Measurements from ENCODE around the gene CFAP54. TPM values are rescaled to one million over a fixed set of nuclear protein-coding genes. Genes with fewer than 3 reads are reported as not detected.
"Not testable (repeated sequence)": the region's sequence is repeated elsewhere in the genome, so short reads cannot be mapped to it uniquely, and the experiment has no call there.

CFAP54 gene
- total RNA-seq, 1 experiment from 2014 or later, result 0.51 TPM

DNA sequence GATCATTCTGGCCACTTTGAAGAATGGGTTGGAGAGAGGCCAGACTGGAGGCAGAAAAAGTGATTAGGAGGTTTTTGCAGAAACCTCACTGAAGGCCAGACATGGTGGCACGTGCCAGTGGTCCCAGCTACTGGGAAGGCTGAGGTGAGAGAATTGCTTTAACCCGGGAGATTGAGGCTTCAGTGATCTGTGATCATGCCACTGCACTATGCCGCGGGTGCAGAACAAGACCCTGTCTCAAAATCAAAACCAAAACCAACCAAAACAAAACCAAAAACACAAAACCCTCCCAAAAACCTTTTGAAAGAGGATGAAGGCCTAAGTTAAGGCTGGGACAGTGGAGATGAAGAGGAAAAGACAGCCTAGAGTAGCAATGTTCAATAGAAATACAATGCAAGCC lies 15.2 kb upstream of the CFAP54 start:
- DNase-seq (ENCODE audit: low read depth), result no peak

DNA sequence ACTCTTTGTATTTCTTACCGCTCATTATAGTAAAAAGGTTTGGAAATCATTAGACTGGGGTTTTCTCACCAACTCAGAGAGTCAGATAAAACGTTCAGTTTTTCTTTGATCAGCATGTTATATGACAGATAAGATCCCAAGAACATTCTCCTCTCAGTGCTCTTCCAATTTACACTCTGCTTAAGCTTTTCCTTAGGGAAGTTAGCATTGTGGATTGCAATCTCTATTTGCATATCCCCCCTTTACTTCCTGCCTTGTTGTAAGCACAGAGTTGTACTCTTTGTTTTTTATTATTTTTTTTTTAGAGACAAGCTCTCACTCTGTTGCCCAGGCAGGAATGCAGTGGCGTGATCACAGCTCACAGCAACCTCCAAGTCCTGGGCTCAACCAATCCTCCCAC lies 11.4 kb upstream of the CFAP54 start:
- DNase-seq (ENCODE audit: low read depth), result no peak

DNA sequence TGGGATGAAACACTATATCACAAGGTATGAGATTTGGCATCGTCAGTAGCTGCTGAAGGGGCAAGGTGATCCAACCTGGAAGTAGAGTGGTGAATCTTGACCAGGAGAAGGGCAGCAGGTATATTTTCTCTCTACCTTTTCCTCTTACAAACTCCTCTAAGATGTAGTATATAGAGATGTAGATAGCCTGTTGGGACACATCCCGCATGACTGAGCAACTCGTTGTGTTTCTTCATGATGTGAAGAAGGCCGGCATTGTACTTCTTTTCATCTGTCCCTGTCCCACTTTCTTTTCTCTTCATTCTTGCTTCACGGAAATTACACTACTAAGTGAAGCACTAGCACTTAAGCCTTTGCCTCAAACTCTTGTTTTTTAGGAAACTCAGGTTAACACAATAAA lies 7.3 kb upstream of the CFAP54 start:
- DNase-seq (ENCODE audit: low read depth), result no peak

DNA sequence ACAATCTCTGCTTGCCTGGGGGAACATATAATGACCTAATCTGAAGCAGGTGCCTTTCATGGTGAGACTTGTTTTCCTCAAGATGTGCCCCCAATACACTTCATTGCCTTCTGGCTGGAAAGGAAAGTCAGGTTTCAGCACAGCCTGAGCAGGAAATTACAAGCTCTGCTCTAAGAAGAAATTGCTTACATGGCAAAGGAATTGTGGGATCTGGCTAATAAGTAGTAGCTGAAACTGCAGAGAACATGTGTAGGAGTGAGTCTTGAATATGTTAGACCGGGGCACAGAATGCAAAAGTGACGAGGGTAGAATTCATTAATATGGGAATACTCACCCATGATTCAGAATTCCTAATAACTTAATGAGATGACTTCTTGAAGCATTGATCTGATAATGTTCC lies 6.3 kb upstream of the CFAP54 start:
- no peak for DNase-seq (ENCODE audit: low read depth)

GRCh38 chr12:96486751-96487613 lies 2.4 kb upstream of the CFAP54 start:
- DNase-seq (ENCODE audit: low read depth), result peak; percentile 65

DNA sequence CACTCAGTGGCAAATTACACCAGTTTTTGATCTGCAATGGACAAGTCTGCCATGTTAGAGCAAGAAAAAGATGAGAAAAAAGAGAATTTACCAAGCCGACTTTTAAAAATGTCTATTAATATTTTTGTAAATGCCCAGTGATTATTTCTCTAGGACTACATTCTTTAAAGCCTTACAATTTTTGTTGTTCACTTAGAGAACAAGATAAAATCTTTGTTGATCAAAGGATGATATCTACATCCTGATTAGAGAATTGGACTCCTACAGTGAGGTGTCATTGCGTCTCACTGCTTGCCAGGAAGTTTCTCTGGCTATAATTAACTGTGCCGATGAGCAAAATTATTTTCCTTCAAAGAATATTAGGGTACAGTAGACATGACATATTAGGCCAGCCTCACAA lies 1.7 kb upstream of the CFAP54 start:
- no peak for DNase-seq (ENCODE audit: low read depth)

DNA sequence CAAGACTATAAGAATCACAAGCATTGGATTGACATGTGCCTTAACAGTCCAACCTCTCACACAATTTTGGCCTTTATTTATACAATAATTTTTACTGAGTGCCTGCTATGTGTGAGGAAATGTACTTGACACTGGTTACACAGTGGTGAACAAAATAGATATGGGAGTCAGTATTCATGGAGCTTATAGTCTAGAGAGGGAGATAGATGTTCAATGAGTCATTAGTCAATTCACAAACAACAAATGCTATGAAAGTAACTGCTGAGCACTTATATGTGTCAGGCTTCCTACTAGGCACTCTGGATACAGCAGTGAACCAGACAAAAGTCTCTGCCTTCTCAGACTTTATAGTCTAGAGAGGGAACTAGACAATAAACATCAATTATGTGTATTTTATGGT lies 3.7 kb downstream of the CFAP54 start:
- DNase-seq (ENCODE audit: low read depth), result no peak

- DNase-seq (ENCODE audit: low read depth), result not testable (repeated sequence)
These were observed 4.8 kb downstream of the CFAP54 start for GRCh38 chr12:96494154-96494553.

DNA sequence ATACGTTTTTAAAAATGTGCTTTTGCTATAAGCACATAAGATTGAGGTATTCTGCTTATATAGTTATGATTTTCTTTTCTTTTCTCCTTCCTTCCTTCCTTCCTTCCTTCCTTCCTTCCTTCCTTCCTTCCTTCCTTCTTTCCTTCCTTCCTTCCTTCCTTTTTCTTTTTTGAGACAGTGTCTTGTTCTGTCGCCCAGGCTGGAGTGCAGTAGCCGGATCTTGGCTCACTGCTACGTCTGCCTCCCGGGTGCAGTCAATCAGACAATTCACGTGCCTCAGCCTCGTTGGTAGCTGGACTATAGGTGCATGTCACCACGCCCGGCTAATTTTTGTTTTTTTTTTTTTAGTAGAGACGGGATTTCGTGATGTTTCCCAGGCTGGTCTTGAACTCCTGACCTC lies 5.8 kb downstream of the CFAP54 start:
- DNase-seq (ENCODE audit: low read depth), result no peak

GRCh38 chr12:96495841-96496545 lies 6.6 kb downstream of the CFAP54 start:
- no peak for DNase-seq (ENCODE audit: low read depth)

- no peak for DNase-seq (ENCODE audit: low read depth)
These were observed 7.6 kb downstream of the CFAP54 start for GRCh38 chr12:96496944-96497343.

DNA sequence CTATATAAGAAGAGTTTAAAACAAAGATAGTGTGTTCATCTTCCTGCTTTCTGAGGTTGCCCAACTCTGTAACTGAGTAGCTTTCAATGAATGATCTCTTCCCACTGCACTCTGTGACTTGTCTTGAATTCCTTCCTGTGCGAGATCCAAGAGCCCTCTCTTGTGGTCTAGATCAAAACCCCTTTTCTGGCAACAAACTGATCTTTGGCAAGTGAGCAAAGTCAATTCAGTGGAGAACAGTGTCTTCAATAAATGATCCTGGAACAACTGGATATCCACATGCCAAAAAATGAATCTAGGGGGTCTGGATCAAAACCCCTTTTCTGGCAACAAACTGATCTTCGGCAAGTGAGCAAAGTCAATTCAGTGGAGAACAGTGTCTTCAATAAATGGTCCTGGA lies 8.5 kb downstream of the CFAP54 start:
- no peak for DNase-seq (ENCODE audit: low read depth)

DNA sequence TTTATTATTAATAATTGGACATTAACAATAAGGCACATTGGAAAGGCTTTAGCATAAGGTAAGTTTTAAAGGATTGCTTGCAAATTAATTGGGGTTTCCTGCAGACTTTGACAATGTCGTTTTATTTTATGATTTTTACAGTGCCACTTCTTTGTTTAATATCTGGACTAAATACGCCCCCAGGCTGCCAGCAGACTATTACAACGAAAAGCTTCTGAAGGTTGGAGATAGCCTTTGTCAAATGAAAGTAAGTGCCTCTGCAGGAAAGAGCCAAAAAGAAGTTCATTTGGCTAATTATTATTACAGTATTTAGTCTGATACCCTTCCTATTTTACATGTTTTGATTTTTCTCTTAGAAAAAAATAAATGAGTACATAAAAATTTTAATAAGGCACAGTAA lies 11.3 kb downstream of the CFAP54 start:
- peak; percentile 25 for DNase-seq (ENCODE audit: low read depth)

DNA sequence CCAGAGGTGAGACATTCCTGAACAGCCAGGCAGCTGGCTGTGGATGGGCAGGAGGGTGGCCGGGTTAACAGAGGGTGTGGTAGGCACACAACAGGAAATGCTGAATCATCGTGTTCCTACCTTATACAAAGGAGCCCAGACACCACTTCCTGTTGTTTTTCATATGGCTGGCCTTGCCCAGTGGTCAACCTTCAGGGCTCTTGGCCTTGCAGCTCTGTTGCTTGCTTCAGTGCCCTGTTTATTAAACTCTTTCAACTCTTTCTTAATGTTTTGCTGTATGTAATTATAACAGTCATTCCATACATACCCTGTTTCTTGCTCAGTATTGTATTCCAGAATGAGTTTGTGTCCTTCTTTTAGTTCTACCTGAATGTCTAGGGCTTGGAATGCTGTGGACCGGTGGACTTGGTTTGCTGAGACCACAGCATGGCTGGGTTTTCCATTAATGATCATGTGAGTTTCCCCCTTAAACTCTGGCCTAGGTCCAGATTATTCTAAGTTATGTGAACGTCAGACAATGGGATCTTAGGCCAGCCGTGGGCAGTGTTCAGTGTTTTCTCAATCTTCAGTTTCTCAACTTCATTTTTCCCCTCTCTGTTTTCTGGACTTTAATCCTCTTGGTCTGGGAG lies 11.9 kb downstream of the CFAP54 start:
- peak; percentile 87 for DNase-seq (ENCODE audit: low read depth)

- no peak for DNase-seq (ENCODE audit: low read depth)
These were observed 12.5 kb downstream of the CFAP54 start for GRCh38 chr12:96501908-96502307.

DNA sequence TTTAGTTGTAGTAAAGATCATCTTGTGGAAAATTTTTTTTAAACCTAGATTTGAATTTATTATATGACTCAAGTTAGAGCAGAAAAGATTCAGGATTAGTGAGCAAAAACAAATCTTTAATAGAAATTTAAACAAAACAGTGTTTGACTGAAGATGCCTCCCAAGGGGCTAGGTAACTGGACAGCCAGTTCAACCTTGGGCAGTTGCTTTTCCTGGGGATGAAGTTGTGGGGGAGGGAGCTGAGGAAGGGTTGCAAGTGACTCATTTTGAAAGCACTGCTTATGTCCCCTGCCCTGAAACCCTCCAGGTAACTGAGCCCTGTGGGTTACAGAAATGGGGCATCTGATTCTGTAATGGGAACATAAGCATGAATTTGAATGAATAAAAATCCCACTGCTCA lies 13.1 kb downstream of the CFAP54 start:
- DNase-seq (ENCODE audit: low read depth), result peak; percentile 43

DNA sequence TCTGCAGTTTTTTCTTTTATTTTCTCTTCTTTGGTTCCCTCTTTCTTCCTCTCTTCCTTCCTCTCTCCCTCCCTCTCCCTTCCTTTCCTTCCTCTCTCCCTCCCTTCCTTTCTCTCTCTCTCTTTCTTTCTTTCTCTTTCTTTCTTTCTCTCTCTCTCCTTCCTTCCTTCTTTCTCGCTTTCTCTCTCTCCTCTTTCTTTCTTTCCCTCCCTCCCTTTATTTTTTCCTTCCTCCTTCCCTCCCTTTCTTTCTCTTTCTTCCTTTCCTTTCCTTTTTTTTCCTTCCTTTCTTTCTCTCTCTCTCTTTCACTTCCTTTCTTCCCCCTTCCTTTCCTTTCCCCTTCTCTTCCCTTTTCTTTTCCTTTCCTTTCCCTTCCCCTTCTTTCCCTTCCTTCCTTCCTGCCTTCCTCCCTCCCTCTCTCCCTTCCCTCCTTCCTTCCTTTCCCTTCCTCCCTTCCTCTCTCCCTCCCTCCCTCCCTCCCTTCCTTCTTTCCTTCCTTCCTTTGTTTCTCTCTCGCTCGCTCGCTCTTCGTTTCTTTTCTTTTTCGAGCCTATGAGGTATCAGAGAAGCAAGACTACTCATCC lies 13.7 kb downstream of the CFAP54 start:
- no peak for DNase-seq (ENCODE audit: low read depth)

DNA sequence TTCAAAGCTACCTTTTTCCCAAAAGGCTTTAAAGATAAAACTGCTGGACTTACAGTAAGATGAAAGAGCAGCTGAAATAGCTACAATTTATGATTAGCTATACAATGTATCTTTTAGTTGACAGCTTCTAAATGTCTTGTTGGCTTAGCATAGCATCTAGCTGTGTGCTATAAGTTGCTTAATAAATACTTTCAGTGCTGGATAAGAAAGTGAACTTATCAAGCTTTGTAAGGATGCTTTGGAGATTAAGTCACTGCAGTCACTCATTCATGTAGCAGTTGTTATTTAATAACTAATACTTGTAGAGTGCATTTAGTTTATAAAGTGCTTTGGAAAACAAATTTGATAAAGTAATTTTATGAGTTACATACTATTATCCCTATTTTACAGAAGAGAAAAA lies 14.6 kb downstream of the CFAP54 start:
- no peak for DNase-seq (ENCODE audit: low read depth)

DNA sequence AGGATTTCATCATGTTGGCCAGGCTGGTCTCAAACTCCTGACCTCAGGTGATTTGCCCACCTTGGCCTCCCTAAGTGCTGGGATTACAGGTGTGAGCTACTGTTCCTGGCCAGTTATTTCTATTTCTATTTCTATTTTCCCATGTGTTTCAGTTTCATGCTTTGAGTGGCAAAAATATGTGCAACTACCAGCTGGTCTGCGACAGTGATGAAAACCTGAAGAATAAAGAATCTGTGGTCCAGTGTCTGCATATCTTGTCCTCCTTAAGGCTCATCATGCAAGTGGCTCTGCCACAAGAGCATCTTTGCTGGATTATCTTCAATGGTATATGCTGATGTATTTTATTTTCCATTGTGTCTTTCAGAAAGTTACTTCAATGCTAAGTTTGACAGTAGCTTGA lies 17.4 kb downstream of the CFAP54 start:
- DNase-seq (ENCODE audit: low read depth), result no peak

GRCh38 chr12:96510306-96510764 lies 21.0 kb downstream of the CFAP54 start:
- no peak for DNase-seq (ENCODE audit: low read depth)

GRCh38 chr12:96513166-96513565 lies 23.8 kb downstream of the CFAP54 start:
- DNase-seq (ENCODE audit: low read depth), result no peak

- DNase-seq (ENCODE audit: low read depth), result no peak
These were observed 24.3 kb downstream of the CFAP54 start for GRCh38 chr12:96513681-96514080.
